GM18868 (cell line): ENCODE measurements around the gene ST6GALNAC6.
"Not testable (repeated sequence)": the region's sequence is repeated elsewhere in the genome, so short reads cannot be mapped to it uniquely, and the experiment has no call there.

Experiments
- ATAC-seq: cut with Tn5 transposase; IDR thresholded peaks from one replicate; pipeline ENCODE4 v1.9.1; 2021; ENCODE audit warnings: mild to moderate bottlenecking, moderate library complexity; ENCODE audit not compliant: unreplicated experiment

Gene ST6GALNAC6

DNA sequence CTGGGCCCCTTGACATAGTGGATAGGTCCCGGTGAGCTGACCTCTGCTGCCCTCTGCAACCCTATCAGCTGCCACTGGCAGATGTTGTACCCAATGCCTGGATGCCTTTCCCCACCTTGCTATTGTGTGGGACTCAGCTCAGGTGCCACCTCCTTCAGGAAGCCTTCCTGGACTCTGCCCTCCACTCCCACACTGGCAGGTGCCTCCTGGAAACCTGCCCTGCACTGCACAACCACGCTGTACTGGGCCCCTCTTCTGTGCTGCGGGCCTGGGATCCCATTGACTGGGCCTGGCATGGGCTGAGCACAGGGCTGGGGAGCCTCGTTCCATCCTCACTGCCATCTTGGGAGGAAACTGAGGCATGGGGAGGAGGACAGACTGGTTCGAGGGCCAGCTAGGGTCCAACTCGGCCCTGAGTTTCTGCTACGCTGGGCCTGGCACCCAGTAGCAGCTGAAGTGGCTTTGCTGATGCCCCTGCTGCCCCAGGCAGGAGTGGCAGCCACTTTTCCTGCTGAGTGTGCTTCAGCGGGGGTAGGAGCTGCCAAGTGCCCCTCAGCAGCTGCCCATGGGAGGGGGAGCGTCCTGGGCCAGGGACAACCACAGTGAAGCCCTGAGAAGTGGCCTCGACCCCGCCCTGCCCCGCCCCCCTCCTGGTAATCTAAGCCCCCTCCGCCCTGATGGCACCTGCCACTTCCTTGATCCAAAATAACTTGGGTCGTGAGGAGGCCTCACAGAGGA is 23.2 kb downstream of the ST6GALNAC6 start:
- no peak for ATAC-seq

DNA sequence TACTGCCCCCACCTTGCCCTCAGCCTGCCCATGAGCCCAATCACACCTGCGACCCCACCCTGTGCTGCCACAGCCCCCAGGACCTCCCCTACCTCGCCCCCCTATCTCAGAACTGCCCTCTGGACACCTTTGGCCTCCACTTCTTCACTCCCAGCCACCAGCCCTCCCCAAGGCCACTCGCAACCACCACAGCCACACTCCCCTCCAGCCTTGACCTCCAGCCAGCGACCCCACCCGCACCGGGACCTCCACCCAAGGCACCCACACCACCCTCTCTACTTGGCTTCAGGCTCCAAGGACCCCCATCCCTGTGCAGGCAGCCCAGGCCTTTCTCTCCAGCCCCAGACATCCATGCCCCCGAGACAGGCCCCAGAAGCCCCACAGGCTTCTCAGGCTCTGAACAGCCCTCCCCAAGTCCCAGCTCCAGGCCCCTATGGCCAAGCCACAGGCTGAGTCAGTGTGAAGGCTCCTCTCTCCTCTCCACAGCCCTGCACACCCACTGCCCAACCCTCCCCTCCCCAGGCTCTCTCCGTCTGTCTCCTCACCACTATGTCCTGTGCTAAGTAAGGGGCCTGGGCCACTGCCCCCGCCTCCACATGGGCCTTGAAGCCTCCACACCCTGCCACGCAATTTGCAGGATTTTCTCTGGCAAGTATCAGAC is 24.0 kb downstream of the ST6GALNAC6 start:
- no peak for ATAC-seq

DNA sequence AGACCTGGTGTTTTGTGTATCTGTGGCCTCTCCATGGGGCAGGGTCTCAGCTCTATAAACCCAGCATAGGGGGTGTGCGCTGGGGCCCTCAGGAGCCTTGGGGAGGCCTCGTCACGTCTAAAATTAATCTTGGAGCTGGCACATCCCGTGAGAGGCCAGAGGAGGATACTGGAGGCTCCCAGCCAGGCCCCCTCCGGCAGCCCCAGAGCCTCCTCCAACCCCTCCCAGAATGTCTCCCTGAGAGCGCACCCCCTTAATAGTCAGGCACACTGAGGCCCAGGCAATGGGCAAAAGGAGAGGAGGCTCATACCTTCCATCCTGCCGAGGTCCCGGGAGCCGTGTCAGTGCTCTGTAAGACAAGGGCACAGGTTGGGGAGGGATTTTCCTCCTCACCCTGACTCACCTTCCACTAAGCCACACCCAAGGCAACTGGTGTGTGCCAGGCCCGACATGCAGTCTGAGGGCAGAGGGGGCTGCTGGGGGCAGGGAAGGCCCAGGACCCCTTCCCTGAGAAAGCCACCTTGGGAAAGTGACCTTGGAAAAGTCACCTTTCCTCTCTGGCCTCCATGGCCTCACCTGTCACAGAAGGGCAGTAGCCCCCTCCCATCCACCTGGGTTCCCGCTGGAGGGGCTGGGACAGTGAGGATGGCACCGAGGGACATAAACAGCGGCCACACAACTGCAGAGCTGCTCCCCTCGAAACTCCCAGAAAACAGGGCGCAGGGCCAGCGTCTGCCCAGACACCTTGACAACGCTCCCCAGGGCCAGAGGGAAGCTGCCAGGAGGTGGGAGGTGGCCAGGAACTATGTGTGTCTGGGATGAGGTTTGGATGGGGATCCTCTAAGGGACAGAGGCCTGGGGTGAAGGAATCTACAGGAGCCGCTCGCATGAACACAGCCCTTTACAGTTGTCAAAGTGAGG is 24.8 kb downstream of the ST6GALNAC6 start:
- no peak for ATAC-seq

DNA sequence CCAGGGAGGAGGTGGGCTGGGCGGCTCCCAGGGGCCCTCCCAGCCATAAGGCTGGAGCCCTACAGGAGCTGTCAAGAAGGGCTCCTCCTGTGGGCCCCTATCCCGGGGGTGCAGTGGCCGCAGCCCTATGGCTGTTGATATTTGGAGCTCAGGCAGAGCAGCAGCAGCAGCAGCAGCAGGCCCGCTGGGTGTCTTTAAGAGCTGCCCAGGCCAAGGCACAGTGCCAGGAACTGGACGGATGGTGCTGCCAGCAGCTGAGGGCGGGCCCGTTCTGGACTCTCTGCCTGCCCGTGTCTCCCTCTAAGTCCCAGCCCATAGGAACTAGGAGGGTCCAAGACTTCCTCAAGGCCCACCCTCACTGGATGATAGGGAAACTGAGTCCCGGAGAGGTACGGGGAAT is 25.5 kb downstream of the ST6GALNAC6 start:
- no peak for ATAC-seq

DNA sequence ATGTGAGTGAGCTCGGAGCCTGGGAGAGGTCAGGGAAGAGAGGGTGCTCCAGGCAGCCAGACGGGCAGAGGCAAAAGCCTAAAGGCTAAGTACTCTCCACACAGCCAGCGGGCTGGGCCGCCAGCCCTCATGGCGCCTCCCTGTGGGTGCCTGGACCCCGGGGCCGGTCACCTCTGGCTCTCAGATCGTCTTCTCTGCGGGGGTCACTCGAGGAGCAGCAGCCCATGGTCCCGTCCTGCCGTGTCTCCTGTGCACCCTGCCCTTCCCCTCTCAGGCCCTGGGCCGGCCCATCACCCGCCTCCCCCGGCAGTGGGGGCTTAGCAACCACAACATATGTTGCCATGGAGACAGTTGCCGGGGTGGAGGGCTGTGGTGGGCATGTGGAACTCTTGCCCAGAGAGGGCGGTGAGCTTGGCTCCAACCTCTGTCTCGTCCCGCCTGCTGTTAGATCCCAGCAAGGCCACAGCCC is 26.1 kb downstream of the ST6GALNAC6 start:
- no peak for ATAC-seq

DNA sequence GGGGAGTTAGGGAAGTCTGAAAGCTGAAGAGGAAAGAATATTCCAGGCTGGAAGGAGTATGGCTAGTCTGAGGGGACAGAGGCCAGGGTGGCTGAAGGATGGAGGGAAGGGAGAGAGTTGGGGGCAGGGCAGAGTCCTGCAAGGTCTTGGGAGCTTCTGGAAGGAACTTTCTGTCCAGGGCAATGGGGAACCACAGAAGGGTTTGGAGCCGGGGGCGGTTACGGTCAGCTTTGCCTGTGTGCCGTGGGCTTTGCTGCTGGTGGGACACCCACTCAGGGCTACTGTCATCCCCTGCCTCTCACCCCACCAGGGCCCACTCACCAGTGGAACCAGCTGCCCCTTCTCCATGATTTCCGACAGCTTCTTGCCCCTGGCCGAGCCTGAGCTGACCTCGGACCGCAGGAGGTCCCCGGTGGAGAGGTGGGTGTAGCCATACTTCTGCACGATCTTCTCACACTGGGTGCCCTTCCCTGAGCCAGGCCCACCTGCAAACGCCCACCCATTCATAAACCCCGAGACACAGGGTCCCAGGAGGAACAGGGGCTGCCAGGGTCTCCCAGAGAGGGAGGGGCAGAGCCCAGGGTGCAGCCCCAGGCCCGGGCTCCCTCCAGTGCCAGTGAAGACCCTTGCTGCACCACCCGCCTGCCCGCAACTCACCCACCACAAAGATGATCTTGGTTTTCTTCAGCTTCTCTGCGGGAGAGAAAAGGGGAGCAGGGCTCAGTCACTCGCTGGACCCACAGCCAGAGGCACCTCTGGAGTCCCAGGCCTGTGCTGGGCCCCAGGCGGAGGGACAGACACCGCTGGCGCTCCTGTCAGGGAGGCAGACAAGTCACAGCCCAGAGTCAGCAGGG is 26.8 kb downstream of the ST6GALNAC6 start:
- no peak for ATAC-seq

DNA sequence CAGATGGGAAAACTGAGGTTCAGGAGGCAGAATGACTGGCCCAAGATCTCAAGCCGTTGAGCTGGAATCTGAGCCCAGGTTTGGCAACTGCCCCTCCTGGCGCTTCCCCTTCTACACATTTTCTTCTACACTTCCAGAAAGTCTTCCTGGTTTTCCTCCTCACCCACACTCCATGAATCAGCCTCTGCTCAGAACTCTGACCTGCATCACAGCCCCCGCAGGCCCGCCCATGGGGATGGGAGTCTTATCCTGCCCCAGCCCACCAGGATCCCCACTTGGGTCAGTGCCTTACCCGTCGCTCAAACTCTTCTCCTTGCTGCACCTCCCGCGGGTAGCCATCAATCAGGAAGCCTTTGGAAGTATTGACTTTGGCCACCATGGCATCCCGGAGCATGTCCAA is 27.9 kb downstream of the ST6GALNAC6 start:
- no peak for ATAC-seq

DNA sequence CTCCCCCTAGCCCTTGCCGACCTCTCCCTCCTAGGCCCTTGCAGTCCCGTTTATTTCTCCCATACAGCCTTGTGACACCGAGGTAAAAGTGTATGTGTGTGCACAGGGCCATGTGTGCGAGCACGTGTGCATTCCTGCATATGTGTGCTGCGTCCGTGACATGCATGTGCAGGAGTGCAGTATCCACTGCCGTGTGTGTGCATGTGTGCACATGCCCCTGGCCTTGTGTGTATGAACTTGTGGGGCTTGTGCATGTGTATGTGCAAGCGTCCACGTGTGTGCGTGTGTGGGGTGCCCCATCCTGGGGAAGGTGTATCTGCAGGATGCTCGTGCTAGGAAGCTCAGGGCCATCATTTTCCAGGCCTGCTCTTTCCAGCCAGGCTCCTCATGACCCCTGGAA is 28.5 kb downstream of the ST6GALNAC6 start:
- ATAC-seq, result no peak

DNA sequence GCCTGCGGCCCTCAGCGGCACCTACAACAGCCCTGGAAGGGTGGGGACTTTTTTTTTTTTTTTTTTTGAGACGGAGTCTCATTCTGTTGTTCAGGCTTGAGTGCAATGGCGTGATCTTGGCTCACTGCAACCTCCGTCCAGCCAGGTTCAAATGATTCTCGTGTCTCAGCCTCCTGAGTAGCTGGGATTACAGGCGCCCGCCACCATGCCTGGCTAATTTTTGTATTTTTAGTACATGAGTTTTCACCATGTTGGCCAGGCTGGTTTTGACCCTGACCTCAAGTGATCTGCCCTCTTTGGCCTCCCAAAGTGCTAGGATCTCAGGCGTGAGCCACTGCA is 29.3 kb downstream of the ST6GALNAC6 start:
- ATAC-seq, result not testable (repeated sequence)

DNA sequence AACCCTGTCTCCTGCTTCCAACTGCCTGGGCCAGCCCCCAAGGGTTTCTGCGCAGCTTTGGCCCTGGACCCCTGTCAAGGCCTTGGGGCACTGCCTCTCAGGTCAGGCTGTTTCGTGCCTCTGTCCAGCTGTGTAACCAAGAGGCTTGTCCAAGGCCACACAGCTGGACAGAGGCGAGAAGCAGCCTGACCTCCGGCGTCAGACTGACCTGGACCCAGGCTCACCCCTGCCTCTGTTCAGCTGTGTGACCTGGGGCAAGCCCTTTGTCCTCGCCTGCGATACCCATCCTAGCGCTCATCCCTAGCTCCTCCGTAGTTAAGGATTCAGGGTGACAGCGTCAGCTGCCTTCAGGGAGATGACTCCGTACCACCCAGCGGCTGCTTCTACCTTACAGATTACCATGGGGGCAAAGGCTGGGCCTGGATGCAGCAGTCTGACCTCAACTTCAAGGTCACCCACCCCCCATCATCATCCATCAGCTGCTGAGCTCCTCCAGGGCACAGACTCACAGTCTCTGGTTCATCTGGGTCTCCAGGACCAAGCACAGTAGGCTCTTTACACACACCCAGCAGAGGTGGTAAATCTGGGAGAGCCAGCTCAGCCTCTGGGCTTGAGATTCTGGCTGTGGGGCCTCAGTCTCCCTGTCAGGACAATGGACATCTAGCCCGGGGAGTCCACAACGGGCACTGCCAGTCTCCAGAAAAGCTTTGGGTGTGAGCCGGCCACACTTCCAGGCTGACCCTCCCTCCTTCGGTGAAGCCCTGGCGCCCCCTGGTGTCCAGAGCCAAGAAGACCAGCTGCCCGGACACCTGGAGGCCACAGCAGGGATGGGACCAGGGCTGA is 29.9 kb downstream of the ST6GALNAC6 start:
- no peak for ATAC-seq

DNA sequence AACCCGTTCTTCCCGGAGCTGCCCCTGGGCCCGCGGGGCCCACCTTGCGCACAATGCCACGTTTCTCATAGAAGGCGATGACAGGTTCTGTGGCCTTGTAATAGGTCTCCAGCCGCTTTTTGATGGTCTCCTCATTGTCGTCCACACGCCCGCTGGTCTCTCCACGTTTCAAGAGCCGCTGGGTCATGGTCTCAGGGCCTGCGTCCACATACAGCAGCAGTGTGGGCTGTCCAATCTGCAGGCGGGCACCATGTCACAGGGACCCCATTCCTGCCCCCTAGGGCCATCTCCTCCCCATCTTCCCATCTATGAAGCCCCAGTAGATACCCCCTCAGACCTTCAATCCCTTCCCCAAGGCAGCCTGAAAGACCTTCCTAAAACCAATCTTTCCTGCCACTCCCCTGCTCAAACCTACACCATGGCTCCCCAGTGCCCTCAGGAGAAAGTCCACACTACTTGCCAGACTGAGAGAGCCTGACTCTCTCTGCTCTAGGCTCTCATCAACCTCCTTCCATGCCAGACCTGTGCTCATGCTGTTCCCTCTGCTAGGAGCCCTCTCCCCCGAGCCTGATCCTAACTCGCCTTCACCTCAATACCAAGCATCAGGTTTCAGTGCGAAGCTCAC is 31.0 kb downstream of the ST6GALNAC6 start:
- no peak for ATAC-seq

DNA sequence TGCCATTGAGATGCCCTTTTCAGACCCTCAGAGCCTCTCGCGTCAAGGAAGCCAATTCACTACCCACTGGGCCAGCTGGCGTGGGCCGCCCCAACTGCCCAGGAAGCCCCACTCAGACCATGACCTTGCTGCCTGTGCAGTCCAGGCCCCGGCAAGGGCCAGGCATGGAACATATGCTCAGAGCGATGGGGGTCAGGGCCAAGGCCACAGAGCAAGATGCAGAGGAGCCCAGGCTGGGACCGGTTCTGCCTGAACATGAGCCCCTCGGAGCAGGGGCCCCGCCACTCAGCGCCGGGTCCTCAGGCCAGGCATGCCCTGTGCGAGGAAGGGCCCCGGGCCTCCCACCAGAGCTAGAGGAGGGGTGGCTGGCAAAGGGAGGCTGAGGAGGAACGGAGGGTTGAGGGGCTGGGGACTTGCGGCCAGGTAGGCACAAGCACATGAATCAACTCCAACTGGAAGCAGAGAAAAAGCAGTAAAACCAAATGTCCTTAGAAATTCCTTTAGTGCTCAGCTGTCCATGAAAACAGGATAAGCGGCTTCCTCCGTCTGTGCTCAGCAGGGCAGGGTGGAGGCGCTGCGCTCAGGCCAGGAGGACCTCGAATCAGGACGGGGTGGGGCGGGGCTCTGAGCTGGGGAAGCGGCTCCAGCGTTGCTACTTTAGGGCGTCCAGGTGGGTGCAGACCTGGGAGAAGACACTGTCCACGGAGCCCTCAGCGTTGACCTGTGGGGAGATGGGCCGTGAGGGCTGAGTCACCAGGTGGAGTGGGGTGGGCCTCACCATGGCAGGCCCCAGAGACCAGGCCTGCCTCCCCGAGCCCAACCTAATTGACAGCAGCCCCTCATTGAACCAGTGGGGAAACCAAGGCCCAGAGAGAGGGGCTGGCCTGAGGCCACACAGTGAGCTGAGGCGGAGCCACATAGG is 31.8 kb downstream of the ST6GALNAC6 start:
- no peak for ATAC-seq

DNA sequence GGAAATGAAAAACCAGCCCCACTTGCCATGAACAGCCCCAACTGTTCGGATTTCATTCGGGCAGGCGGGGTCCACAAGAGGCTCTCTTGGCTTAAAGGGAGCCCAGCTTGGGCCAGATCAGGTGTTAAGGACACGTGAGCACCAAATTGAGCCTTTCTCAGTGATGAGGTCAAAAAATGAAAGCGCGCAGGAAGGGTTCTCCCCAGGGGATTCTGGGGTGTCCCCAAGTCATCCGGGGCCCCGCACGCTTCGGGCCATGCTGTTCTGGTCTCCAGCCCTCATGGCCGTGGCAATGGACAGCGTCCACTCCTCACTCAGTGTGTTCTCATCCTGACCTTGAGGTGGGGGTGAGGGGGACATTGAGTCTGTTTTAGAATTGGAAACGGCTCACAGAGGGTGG is 32.9 kb downstream of the ST6GALNAC6 start:
- ATAC-seq, result no peak

DNA sequence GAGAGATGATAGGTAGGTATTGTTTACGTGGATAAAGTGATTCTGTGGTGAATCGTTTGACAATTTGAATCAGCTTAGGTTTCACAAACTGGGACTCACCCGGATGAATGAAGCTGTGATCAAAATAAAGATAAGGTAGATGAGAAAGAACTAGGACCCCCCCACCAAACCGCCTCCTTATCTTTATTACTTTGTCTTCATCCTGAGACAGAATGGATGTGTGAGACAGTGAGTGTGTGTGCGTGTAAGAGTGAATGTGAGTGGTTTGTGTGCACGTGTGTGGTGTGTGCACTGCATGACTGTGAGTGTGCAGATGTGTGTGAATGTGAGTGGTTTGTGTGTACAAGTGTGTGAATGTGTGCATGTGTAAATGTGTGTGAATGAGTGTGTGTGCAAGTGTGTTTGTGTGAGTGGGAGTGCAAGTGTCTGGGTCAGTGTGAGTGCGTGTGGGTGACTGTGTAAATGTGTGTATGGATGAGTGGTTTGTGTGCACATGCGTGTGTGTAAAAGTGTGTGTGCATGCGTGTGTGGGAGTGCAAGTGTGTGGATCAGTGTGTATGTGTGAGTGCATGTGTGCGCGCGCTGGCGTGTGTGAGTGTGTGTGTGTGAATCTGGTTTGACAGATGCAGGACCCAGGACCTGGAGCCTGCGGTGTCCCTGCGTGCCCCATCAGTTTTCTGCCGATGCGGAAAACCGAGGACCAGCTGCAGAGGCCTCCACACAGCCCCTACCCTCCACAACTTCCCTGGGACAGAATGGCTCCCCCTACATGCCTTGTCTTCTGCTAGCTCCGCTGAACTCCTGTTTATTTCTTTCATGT is 33.5 kb downstream of the ST6GALNAC6 start:
- no peak for ATAC-seq

DNA sequence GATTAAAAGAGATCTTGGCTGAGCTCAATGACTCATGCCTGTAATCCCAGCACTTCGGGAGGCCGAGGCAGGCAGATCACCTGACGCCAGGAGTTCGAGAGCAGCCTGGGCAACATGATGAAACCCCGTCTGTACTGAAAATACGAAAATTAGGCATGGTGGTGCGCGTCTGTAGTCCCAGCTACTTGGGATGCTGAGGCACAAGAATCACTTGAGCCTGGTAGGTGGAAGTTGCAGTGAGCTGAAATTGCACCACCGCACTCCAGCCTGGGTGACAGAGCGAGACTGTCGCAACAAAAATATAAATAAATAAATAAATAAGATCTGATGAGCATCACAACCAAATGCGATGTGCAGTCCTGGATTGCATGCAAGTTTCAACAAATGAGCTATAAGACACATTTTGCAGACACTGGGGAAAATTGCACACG is 36.2 kb downstream of the ST6GALNAC6 start:
- no peak for ATAC-seq

DNA sequence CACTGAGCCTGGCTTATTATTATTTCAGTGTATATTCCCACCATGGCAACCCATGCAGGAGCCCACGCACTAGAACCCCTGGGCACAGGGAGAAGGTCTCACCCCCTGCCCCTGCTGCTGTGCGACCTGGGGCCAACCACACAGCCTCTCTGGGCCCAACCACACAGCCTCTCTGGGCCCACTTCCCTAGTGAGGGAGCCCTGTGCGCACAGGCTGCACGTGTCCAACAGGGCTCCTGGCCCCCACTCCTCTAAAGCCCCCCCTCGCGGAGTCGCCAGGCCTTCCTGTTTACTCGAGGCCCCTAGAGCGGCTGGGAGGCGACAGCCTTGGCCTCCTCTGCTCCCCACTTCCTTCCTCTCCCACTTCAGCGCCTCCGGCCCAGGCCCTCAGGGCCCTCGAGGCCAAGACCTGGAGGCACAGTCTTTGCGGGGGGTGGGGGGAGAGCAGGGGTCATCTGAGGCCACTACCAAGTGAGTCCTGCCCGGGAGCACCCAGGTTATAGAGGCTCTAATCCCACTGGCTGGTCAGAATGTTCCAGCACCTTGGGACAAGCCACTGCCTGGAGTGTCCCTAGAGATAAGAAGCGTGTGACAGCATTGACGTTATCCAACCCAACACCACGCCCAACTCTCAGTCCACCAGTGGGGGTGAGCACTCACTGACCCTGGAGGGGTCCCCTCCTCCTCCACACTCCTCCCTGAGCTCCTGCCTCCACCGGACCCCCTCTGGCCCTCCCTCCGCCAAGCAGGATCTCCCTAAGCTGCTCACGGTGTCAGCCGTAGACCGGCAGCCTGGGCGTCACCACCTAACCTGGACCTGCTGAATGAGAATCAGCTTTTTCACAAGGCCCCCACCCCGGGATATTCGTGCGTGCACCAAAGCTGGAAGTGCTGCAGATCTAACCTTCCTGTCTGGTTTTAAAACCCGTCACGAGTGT is 37.1 kb downstream of the ST6GALNAC6 start:
- no peak for ATAC-seq
